ENCODE results near the gene CTSD. TPM values are rescaled to one million over a fixed set of nuclear protein-coding genes. Genes with fewer than 3 reads are reported as not detected.
A peak's percentile ranks its signal among the peaks of the same experiment; 100 is the strongest.

Gene CTSD
- total and polyA plus RNA-seq, 8 donors = 124 to 2,455 (median 147) TPM

DNA sequence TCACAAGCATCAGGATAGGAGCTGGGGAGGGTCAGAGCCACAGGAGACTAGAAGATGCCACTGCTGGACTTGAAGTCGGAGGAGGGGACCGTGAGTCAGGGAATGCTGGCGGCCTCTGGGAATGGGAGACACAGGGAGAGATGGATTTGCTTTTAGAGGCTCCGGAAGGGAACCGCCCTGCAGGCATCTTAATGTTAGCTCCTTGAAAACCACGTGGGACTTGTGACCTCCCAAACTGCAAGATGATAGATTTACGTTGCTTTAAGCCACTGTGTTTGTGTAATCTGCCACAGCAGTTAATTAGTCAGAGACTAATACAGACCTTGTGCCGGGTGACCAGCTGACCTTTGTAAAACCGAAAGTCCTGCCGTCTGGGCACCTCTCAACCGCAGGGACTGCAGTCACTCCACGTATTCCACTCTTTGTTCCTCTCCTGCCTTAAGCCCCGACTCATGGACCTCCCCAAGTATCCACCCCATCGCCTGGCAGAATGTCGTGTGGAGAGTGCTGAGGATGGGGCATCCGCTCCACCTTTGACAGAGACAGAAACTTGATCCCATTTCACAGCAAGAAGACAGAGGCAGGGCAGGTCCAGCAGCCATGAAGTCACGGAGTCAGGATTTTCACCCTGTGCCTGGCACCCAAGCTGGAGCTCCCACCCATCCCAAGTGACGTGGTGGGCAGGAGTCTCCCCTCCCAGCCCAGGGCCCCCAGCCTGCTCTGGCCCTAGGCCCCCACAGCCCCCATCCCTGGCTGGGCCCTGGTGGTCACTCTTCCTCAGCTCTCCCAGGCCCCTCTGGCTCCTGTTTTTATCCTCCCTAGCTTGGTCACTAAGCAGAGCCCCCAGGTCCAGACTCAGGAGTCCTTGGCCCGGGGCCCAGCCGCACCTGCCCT lies 19.4 kb upstream of the CTSD start:
- Histone ChIP-seq H3K36me3 (no peaks in the 10 kb centered on the region), H3K27me3 (peaks cover 0 to 12% of the 10 kb centered on the region in 2 donors), H3K9me3 (no peaks in the 10 kb centered on the region), H3K27ac (peak overlapping the region; percentile 47 to 97), H3K4me3 (no peak overlapping the region), H3K4me1 (peaks cover 0 to 80% of the 10 kb centered on the region in 2 donors)
- TF ChIP-seq, protein P1, sequence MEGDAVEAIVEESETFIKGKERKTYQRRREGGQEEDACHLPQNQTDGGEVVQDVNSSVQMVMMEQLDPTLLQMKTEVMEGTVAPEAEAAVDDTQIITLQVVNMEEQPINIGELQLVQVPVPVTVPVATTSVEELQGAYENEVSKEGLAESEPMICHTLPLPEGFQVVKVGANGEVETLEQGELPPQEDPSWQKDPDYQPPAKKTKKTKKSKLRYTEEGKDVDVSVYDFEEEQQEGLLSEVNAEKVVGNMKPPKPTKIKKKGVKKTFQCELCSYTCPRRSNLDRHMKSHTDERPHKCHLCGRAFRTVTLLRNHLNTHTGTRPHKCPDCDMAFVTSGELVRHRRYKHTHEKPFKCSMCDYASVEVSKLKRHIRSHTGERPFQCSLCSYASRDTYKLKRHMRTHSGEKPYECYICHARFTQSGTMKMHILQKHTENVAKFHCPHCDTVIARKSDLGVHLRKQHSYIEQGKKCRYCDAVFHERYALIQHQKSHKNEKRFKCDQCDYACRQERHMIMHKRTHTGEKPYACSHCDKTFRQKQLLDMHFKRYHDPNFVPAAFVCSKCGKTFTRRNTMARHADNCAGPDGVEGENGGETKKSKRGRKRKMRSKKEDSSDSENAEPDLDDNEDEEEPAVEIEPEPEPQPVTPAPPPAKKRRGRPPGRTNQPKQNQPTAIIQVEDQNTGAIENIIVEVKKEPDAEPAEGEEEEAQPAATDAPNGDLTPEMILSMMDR (IDR thresholded peaks at IDR 0.05) = no peak
- DNase-seq (peak in 1 of 4 donors; percentile 75), ATAC-seq (peak; percentile 39)
- intact Hi-C loops (cut with DNase I) = no loop called here

DNA sequence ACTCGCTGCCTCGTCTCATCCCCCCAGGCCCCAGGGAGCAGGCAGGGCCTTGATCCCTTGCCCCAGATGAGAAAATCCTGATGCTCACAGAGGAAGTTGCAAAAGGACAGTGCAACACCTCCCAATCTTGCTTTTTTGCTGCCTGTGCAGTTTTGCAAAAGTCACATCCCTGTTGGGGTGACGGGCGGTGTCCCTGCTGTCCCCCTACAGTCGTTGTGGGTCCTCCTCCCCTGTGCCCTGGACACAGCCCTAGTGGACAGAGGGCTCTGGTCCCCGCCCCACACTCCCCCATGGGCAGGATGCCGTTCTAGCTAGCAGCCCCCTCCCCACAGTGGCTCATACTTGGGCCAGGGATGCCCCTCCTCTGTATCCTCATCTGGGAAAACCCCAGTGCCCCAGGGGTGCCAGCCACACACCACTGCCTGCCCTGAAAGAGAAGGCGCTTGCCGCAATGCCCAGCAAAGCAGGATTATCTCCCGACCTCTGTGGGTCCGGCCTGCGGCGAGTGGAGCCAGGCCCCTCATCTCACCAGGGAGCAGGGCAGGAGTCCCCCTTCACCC lies 18.4 kb upstream of the CTSD start:
- peak in 2 of 4 donors; percentile 67 to 83 for DNase-seq
- peak overlapping the region; percentile 59 to 97 for H3K27ac ChIP-seq
- H3K4me1 ChIP-seq = peaks cover 0 to 89% of the 10 kb centered on the region in 2 donors
- H3K27me3 ChIP-seq = peaks cover 0 to 12% of the 10 kb centered on the region in 2 donors
- H3K4me3 ChIP-seq = no peak overlapping the region
- H3K9me3 ChIP-seq = no peaks in the 10 kb centered on the region
- TF ChIP-seq, protein P1 (IDR thresholded peaks at IDR 0.05) = no peak
- peak; percentile 41 for ATAC-seq
- intact Hi-C loops (cut with DNase I) = no loop called here
- H3K36me3 ChIP-seq = no peaks in the 10 kb centered on the region

DNA sequence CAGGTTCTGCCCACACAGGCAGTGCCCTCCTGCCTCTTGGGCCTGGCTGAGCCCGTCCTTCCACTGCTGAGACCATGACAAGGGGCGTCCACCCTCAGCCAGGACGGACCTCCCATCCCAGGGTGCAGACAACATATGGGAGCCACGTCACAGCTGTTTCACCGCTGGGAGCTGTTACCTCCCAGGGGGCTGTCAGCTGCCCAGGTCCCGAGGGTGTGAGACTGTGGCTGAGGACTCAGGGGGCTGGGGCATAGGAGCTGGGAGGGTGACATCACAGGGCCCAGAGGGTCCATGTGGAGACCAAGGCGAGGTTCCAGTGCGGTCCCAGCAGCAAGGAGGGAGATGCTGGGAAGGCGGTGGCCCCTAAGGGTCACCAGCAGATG lies 17.9 kb upstream of the CTSD start:
- DNase-seq (no peak), ATAC-seq (no peak)
- TF ChIP-seq, protein P1 (IDR thresholded peaks at IDR 0.05) = no peak
- H3K4me1 ChIP-seq = peaks cover 0 to 93% of the 10 kb centered on the region in 2 donors
- no peaks in the 10 kb centered on the region for H3K9me3 ChIP-seq
- H3K27ac ChIP-seq = peak overlapping the region; percentile 59 to 97
- H3K4me3 ChIP-seq = no peak overlapping the region
- intact Hi-C loops (cut with DNase I) = no loop called here
- H3K36me3 ChIP-seq = no peaks in the 10 kb centered on the region
- peaks cover 0 to 12% of the 10 kb centered on the region in 2 donors for H3K27me3 ChIP-seq

DNA sequence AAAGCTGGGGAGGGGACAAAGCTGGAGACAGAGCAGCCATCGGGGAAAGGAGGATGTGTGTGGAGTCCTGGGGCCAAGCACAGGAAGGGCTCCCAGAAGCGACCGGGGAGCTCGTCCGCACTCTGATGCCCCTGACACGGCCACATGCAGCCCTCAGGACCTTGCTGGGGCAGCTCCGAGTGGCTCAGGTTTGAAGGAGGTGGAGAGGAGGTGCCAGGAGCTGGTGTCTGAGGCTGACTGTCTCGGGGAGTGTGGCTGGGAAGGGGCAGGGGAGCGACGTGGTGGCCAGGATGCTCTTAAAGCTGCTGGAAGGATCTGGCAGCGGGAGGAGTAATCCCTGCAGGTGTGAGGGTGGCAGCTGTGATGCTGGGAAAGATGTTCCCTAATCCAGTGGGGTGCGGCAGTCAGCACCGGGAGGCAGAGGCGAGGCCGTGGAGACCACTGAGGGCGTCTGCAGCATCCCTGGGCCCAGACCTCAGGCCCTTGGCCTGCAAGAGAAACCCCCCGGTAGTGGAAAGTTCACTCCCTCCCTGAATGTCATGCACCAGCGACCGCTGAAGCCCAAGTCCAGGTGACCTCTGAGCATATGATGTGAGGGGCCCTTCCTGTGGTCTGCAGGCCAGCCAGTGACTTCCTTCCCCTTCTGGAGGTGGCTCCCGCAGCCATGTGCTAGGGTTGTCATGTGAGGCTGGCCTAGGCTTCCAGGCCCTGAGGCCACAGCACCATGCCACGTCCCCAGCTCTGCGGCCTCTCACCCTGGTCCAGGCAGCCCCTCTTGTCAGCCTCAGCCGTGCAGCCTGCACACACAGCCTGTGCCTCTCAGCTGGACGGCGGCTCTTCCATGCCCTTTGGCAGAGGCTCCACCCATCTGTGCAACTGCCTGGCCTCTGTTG lies 17.2 kb upstream of the CTSD start:
- intact Hi-C loops (cut with DNase I) = no loop called here

More for the DNA sequence above, 17.2 kb upstream of the CTSD start:
- Histone ChIP-seq H3K36me3 (no peaks in the 10 kb centered on the region), H3K27ac (peak overlapping the region; percentile 59 to 97), H3K4me1 (peaks cover 0 to 86% of the 10 kb centered on the region in 2 donors), H3K4me3 (peak overlapping the region in 1 of 2 donors; percentile 2), H3K27me3 (peaks cover 0 to 12% of the 10 kb centered on the region in 2 donors), H3K9me3 (no peaks in the 10 kb centered on the region)
- TF ChIP-seq, protein P1 (IDR thresholded peaks at IDR 0.05) = no peak
- DNase-seq (peak in 2 of 4 donors; percentile 91 to 95), ATAC-seq (peak; percentile 58)

Measured in left lung (tissue), 10 donors.